HG03432 (cell line): ENCODE data around the gene CACNA2D2.

Experiments
- ATAC-seq: cut with Tn5 transposase; IDR thresholded peaks from one replicate; pipeline ENCODE4 v1.9.1; 2021; ENCODE audit warnings: mild to moderate bottlenecking, moderate library complexity; ENCODE audit not compliant: unreplicated experiment

Gene CACNA2D2

DNA sequence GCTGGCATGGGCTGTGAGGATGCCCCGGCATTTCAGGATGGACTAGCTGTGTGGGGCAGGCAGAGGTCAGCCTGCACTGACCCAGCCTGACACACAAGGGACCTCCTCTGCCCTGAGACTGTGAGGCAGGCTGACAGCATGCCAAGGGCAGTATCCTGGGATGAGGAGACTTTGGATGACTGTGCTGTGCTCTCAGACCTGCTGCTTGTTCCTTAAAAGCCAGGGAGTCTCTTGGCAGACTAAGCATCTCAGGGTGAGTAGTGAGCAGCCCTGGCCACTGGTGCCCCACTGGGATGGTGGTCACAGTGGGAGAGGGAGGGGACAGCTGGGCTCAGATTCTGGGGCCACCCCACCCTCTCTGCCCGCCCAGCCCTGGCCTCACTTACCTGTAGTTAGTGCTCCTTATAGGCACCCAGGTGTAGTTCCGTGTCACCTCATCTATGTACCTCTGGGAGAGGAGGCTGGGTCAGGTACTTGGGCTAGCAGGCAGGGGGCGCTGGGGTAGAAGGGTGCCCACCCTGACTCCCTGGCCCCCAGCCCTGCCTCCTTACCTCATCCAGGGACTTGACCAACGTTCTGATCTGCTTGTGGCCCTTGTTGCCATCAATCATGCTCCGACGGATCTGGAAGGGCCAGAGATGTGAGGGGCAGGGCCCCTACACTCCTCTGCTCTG lies 128.0 kb downstream of the CACNA2D2 start:
- no peak for ATAC-seq

DNA sequence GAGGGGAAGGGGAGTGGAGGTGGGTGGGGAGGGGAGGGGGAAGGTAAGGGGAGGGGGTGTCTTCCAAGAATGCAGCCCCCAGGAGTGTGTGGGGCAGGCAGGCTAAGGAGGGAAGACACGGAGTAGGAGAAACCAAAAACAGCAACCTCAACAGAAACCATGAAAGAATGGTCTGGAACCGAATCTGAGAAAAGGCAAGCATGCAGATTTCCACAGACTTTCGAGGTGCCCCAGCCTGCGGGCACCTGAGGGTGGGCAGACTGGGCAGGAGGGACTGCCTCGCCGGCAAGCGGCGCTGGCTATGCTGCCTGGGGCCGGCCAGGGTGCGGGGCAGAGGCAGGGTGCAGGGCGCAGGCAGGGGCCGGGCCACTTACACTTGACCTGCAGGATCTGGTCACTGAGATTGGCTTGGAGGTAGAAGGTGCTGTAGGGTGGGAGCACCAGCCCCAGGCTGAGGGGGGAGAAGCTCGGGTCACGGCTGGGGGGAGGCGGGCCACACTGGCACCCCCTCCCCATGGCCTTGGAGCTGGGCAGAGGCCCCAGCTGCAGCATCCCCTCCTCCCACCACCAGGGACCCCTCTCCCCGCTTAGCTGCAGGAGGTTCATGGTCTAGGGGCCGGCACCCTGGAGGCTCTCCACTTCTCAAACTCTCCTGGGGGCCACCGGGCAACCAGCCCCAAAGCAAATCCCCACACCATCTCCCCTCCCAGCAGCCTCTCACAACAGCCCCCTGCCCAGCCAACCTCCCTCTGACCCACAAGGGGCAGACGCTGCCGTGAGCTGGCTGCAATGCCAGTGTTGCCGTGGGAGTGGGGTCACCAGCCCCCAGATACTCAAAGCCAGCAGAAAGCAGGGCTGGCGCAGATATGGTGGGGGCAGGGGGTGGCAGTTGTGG lies 128.8 kb downstream of the CACNA2D2 start:
- no peak for ATAC-seq

DNA sequence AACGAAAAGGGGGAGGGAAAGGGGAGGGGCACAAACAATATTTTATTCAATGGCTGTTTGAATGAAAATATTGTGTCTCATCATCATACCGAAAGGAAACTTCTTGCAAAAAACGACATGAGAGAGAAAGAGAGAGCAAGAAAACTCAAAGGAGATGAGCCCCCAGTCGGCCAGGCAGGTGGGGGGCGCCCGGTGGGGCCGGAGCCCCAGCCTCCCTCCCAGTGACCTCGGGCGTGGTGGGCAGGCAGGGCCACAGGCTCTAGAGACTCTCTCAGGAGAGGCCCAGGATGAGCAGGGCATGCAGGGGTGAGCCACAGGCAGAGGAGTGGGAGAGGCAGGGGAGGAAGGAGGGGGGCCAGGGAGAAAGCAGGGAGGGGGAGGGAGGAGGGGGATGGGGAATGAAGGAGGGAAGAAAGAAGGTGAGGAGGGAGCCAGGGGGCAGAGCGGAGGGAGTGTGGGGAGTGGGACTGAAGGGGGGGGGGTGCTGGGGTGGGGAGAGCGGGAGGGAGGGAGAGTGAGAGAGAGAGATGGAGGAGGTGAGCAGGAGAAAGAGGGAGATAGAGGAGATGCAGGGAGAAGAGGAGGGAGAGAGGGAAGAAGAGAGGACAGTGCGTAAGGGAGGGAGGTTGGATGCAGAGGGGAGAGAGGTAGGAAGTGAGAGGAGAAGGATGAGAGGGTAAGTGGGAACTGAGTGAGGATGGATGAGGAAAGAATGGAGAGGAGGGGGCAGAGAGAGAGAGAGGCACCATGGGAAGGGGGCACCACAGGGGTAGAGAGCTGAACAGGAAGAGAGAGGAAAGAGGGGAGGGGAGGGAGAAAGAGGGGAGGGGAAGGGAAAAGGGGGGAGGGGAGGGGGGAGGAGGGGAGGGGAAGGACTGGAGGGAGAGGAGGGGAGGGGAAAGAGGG lies 130.0 kb downstream of the CACNA2D2 start:
- ATAC-seq: no peak

DNA sequence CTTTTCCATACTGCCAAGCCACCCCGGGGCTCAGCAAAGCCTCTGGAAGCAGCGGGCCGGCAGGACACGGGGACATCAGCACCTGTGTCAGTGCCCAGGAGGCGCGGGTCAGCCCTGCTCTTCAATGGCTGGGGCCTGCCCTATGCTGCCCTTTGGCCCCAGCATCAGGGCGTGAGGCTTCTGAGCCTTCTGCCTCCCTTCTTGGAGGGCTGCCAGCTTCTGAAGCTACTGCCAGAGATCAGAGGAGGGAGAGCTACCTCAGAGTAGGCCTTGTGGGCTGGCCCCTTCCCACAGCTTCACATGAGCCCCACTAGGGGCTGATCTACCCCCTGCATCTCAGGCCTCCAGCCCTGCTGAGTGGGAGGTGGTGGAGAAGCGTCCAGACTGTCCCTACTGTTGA lies 131.1 kb downstream of the CACNA2D2 start:
- no peak for ATAC-seq

DNA sequence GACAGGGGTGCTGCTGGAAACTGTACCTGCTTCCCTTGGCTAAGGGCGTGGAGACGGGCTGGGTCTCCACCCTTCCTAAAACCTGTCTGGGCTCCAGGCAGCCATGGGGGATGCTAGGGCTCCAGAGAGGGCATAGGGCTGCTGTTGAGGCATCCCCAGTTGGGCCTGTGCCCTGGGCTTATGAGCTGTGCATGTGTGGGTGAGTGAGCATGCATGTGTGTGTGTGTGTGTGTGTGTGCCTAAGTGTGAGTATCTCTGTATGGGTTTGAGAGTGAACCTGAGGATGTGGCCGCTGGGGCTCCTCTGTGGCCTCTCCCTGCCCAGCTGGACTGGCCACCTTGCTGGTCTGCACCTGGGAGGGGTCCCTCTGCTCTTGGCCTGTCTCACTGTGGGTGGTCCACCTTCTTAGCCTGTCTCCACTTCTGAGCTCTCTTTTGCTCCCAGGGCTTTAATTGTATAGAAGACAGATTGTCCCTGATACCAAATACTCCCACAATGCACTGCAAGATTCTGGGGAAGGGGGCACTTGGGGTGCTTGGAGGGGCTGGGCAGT lies 132.2 kb downstream of the CACNA2D2 start:
- no peak for ATAC-seq

DNA sequence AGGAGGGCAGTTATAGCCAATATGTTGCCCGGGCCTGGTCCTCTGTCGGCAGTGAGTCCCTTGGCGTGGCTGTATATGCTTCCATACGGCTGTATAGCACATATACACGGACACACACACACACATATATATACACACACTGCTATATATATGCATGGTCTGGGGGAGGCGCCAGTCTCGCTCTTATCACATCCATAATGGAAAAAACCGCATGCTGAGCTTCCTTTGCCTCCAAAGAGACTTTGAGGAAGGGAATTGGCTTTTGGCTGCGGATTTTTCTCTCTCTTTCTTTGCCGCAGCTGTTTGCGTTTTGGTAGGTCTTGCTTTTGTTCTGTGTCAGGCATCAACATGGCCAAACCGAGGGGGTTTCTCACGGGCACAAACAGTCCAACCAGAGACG lies 132.8 kb downstream of the CACNA2D2 start:
- ATAC-seq: no peak

DNA sequence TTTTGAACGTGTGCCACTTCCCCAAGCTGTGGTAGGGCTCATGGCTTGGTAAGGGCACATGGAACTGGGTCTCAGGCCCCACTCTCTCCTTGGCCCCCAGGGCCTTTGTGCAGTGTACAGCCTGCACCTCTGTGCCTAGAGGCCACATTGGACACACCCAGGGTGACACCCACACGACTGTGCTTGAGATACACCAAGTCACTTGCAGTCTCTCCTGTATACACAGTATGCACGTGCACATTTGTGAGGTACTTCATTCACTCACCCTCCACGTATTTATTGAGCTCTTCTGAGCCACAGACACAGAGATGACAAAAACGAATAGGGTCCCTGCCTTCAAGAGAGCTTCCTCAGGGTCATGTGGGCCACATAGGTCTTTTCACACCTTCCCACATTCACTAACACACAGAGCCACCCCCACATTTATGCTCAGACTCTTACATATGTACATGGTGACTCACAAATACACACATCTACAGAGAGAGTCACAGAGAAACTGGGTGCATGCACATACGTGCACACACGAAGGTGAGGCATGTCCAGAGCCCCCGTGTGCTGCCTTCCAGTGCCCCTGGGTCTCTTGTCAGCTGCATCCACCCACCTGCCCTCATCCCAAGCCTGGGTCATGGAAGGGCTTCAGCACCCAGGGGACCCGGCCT lies 134.3 kb downstream of the CACNA2D2 start:
- no peak for ATAC-seq

DNA sequence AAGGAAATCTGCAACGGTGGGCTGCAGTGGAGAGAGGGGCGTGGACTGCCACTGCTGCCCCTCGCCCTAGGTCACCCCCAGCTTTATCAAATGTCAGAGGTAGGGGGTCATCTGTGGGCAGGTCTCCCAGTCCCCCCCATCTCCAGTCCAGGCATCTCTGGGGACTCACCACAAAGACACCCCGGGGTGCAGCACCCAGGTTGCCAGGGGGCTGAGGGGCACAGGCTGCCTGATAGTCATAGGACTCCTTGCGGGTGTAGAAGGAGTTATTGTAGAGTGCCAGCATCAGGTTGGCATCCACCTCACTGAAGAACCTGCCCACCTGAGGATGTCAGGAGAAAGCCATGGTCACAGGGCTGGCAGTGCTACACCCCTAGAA lies 137.6 kb downstream of the CACNA2D2 start:
- no peak for ATAC-seq

DNA sequence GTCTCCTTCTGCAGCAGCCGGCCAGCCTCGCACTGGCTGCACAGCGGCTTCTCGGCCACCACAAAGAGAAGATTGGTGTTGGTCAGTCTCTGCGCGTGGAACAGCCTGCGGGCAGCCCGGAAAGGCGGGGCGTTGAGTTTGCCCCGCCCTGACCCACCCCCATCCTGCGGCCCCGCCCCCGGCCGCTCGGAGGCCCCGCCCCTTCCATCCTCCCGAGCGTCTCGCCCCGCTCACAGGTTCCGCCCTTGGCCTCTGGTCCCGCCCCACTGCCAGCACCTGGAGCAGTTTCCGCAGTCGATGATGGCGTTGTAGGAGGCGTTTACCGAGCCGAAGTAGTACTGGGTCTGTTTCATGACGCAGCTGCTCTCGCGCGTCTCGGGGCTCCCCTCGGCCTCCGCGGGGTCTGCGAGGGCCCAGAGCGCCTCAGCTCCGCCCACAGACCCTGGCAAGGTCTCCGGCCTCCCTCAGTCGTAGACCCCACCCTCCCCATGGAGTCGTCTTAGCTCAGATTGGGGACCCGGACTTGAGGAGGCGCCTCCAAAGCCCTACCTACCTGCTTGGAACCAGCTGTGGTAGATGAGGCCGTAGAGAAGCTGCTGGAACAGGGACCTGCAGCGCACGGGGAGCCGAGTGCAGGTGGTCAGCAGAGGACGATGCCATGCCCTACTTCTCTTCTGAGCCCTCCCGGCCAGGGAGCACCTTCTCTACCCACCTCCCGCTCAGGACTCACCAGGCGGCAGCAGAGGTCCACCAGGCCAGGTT lies 138.2 kb downstream of the CACNA2D2 start:
- peak; percentile 80 for ATAC-seq

DNA sequence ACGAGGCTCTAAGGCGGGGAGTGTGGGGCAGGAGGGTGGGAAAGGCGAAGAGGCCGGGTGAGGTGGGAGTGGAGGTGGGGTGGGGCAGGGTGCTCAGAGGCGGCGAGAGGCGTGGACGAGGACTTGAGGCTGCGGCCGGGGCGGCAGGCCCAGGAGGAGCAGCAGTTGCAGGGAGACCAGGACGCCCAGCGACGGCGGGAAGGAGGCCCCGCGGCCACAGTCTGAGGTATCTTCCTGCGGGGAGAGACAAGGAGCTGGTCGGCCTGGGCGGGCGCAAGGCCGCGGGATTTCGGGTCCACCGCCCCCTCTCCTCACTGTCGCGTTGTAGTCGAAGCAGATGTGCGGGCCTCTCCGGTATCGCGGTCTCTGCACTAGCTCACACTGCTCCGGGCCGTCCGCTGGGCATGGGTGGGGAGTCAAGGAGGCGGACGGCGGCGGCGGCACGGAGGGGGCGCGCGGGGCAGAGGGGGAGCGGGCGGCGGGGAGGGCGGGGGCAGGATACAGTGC lies 138.8 kb downstream of the CACNA2D2 start:
- peak; percentile 13 for ATAC-seq

DNA sequence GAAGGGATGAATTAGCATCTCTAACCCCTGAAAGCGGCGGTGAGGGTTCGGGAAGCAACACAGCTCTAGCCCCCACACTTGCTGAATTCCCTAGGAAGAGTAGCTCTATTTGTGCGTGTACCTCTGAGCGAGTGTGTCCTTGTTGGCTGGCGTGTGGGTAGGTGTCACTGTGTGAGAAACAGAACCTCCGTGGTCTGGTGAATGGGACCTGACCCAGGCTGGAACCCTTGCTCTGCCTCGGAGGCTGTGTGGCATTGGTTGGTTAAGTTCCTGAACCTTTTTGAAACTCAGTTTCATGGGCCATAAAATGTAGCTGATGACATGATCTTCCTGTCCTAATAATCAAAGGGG lies 143.7 kb downstream of the CACNA2D2 start:
- peak; percentile 8 for ATAC-seq

DNA sequence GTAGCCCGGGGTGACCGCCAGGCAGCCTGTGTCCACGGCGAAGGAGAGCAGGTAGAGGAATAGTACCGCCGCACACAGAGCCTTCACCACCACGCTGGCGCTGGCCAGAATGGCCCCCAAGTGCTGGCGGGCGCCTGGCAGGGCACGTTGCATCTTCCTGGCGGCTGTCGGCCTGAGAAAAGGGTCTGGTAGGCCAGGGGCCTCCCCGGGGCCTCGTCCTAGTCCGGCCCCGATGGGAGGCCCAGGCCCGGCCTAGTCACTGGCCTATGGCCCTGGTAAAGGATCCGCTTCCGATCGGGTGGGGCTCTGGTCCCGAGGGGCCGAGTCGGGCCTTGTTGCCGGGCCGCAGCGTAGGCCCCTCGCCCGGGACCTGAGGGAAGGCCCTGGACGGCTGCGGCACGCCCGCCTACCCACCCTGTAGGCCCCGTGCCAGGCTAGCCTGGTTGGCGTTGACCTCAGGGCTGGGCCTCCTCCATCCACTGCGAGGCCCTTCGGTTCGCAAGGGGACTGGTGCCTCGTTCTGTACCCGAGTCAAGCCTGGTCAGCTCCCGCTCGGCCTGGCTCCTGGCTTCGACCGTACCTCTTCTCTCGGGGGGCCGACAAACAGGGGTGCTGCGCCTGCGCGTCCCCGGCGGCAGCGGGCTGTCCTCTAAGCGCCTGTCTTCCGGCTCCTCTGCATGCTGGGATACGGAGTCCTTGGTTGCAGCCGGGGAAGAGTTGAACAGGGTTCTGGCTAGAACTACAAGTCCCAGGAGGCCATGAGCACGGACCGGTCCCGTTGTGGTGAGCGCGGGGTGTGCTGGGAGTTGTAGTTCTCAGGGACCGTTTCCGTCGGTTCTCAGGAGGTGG lies 144.3 kb downstream of the CACNA2D2 start, which contains the start of gene TMEM115:
Gene TMEM115, minus strand, starts transcription at position 611 of the 849 bp plus-strand sequence. Its CDS starts 458 bp downstream, at position 153.
- ATAC-seq: peak; percentile 97

DNA sequence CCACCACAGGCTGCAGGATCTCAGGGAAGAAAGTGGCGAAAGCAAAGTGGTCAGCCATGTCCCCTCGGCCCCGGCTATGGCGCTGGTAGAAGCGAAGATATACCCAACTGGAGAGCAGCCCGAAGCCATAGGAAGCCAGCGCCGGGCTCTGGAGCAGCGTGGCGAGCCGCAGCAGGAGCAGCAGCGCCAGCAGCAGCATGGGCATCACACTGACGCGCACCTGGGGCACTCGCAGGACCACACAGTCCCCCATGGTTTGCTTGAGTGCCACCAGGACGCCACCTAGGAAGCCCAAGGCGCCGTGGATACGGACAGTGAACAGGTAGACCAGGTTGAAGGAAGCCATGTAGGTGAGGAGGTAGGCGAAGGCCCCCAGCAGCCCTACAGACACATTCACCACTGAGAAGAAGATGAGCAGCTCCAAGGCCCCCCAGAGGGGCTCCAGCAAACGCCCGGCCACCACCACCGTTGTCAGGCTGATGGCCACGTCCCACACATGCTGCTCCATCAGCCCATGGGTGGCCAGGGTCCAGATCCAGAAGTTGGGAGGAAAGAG lies 145.0 kb downstream of the CACNA2D2 start:
- ATAC-seq: no peak

DNA sequence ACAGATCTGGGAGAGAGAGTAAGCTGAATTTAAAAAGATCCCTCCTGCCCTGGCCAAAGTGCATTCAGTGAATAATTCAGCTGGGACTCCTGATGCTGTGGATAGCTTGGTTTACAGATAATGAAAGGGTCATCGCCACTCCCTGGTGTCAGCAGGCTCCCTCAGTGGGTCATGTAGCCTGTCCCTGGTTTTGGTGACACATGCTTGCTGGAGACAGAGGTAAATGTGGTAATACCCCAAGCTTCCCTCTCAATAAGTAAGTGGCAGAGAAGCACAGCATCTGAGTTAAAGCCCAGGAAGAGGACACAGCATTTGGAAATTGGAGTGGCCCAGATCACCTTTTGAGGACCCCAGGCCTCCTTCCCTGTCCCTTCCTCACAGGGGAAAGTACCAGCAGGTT lies 146.0 kb downstream of the CACNA2D2 start:
- no peak for ATAC-seq

DNA sequence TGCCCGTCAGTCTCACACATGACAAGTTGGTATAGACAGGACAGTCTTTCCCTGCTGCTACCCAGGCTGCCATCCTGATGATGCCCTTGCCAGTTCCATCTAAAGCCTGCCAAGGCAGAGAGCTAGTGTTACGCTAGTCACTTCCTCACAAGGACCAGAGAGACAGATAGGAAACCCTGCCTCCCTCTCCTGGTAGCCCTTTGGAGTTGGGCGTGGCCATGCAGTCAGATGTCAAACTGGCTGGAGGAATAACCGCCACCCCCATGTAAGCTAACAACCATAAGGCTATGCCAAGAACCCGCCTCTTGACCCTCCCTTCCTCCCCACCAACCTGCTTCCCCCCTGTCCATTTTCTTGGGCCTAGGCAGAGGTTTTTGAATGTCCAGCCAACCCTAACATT lies 146.9 kb downstream of the CACNA2D2 start:
- ATAC-seq: no peak

DNA sequence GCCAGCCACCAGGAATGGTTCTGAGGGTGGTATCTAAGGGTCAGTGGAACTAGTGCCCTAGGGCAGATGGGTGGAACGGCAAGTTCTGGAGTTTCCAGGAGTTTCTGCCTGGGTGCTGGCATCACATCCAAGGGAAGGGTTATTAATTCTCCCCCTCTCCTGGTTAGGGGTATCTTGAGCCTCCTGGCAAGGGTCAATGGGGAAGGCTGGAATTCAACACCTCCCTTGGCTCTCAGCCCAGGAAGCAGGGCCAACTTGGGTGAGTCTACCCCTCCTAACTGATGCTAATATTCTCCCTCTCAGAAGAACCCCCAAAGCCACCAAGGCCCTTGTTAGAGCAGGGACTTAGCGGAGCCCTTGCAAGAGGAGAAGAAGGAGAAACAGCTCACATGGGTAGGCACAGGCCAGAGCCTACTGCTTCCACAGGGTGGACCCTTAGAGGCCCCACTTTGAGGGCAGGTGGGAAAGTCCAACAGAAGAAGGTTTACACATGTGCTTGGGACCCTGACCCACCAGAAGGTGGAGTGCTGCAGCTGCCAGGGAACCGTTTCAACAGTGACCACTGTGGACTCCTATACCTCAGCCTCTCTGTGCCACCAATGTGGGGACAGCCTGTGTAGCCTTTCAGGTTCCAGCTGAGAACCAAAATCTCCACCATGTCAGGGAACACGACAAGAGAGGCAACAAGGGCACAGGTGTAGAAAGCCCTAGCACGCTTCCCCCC lies 147.4 kb downstream of the CACNA2D2 start:
- no peak for ATAC-seq

DNA sequence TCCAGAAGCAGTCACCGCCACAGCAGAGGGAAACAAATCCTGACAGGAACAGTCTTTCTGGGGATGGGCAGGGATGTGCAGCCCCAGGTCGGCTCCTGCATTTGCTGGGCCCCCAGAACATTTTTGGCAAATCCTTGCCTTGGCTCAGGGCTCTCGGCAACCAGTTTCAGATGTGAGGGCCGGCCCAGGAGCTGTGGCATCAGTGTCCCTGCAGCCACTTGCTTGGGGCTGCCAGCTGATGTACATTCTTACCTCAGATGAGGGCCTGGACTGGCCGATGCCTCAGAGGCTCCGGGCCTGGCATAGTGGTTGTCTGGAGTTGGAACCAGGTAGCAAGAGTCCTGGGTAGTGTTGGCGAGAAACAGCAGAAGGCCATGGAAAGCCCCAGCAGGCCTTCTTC lies 148.6 kb downstream of the CACNA2D2 start:
- no peak for ATAC-seq
